ENCODE measurements around the gene TBXA2R.
A peak's percentile ranks its signal among the peaks of the same experiment; 100 is the strongest.
"Not testable (repeated sequence)": the region's sequence is repeated elsewhere in the genome, so short reads cannot be mapped to it uniquely, and the experiment has no call there.

The TBXA2R gene

GRCh38 chr19:3641515-3642269, 35.0 kb upstream of the TBXA2R start:
- Histone ChIP-seq H3K4me3 (no peak overlapping the region), H3K27ac (no peak overlapping the region)

GRCh38 chr19:3639479-3639878, 32.8 kb upstream of the TBXA2R start:
- H3K4me3 ChIP-seq: no peak overlapping the region
- H3K27ac ChIP-seq: no peak overlapping the region

GRCh38 chr19:3638208-3639193, 31.8 kb upstream of the TBXA2R start:
- Histone ChIP-seq H3K27ac (no peak overlapping the region), H3K4me3 (no peak overlapping the region)

GRCh38 chr19:3637621-3638020, 30.9 kb upstream of the TBXA2R start:
- no peak overlapping the region for H3K4me3 ChIP-seq
- H3K27ac ChIP-seq: no peak overlapping the region

- H3K27ac ChIP-seq: no peak overlapping the region
- no peak overlapping the region for H3K4me3 ChIP-seq
Observed at GRCh38 chr19:3636962-3637361, 30.3 kb upstream of the TBXA2R start.

- no peak overlapping the region for H3K4me3 ChIP-seq
- no peak overlapping the region for H3K27ac ChIP-seq
Observed at GRCh38 chr19:3636506-3636905, 29.8 kb upstream of the TBXA2R start.

- no peak overlapping the region for H3K4me3 ChIP-seq
- H3K27ac ChIP-seq: no peak overlapping the region
Observed at GRCh38 chr19:3634496-3635045, 27.9 kb upstream of the TBXA2R start.

- no peak overlapping the region for H3K27ac ChIP-seq
- no peak overlapping the region for H3K4me3 ChIP-seq
Observed at GRCh38 chr19:3633559-3633988, 26.9 kb upstream of the TBXA2R start.

GRCh38 chr19:3632739-3633558, 26.3 kb upstream of the TBXA2R start:
- Histone ChIP-seq H3K27ac (no peak overlapping the region), H3K4me3 (no peak overlapping the region)

GRCh38 chr19:3632098-3632497, 25.4 kb upstream of the TBXA2R start:
- Histone ChIP-seq H3K27ac (no peak overlapping the region), H3K4me3 (no peak overlapping the region)

- no peak overlapping the region for H3K27ac ChIP-seq
- no peak overlapping the region for H3K4me3 ChIP-seq
Observed at GRCh38 chr19:3631053-3631861, 24.6 kb upstream of the TBXA2R start.

- H3K27ac ChIP-seq, H3K4me3 ChIP-seq: not testable (repeated sequence)
Observed at GRCh38 chr19:3628766-3629165, 22.1 kb upstream of the TBXA2R start.

GRCh38 chr19:3627351-3627723, 20.7 kb upstream of the TBXA2R start:
- peak overlapping the region in 11 of 21 experiments; percentile 92 to 100 (median 97) for H3K27ac ChIP-seq
- peak overlapping the region in 3 of 7 experiments; percentile 79 to 98 (median 89) for H3K4me3 ChIP-seq

GRCh38 chr19:3626473-3627350, 20.0 kb upstream of the TBXA2R start, which contains the start of gene CACTIN:
CACTIN (minus strand) TSS chr19:3626790; CDS start chr19:3626762, 28 bp downstream.
- H3K4me3 ChIP-seq: peak within 1 kb of the TSS; percentile 60 to 98 (median 88)
- peak within 1 kb of the TSS; percentile 76 to 100 (median 94) for H3K27ac ChIP-seq

GRCh38 chr19:3625996-3626472, 19.4 kb upstream of the TBXA2R start:
- H3K27ac ChIP-seq: peak overlapping the region; percentile 76 to 100 (median 94)
- peak overlapping the region; percentile 60 to 98 (median 88) for H3K4me3 ChIP-seq

GRCh38 chr19:3623716-3624115, 17.0 kb upstream of the TBXA2R start:
- no peak overlapping the region for H3K4me3 ChIP-seq
- H3K27ac ChIP-seq: no peak overlapping the region

GRCh38 chr19:3622224-3622623, 15.5 kb upstream of the TBXA2R start:
- no peak overlapping the region for H3K27ac ChIP-seq
- no peak overlapping the region for H3K4me3 ChIP-seq

GRCh38 chr19:3621689-3622088, 15.0 kb upstream of the TBXA2R start:
- H3K4me3 ChIP-seq: no peak overlapping the region
- no peak overlapping the region for H3K27ac ChIP-seq

Measured in skin epidermis (tissue), 12 donors.